GM12864 (cell line): ENCODE data around the gene AJAP1.

ENCODE experiments used
- DNase-seq: peaks from one replicate; pipeline ENCODE4 v3.0.0-alpha.2; 2011; ENCODE audit warnings: low read depth
- H3K4me3 ChIP-seq: 2 replicates; pipeline ENCODE4 v1.5.1; 2011; ENCODE audit warnings: mild to moderate bottlenecking, low read depth, low read length, control low read depth
- TF ChIP-seq, protein P1 (sequence below): IDR thresholded peaks from 2 replicates; pipeline ENCODE4 v1.5.1; 2011; ENCODE audit warnings: low read depth, mild to moderate bottlenecking, moderate library complexity, low read length, control low read depth, inconsistent platforms; ENCODE audit errors: missing control alignments

The AJAP1 gene

DNA sequence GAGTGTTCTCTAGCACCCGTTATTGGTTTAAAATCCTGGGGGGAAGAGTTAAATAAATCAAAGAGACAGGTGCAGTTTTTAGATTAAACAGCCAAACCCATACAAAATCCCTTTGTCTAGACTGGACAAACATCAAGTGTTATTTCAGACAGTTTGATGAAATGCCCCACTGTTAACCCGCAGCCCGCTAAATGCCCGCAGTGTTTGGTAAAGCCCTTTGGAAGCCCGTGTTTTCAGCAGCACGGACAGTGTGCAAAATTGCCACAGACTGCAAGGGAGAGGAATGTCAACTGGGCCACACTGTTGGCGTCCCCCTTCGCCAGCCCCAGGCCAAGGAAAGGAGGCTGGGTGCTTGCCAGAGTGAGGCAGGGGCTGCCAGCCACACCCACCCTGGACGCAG lies 26.6 kb downstream of the AJAP1 start:
- TF ChIP-seq, protein P1, sequence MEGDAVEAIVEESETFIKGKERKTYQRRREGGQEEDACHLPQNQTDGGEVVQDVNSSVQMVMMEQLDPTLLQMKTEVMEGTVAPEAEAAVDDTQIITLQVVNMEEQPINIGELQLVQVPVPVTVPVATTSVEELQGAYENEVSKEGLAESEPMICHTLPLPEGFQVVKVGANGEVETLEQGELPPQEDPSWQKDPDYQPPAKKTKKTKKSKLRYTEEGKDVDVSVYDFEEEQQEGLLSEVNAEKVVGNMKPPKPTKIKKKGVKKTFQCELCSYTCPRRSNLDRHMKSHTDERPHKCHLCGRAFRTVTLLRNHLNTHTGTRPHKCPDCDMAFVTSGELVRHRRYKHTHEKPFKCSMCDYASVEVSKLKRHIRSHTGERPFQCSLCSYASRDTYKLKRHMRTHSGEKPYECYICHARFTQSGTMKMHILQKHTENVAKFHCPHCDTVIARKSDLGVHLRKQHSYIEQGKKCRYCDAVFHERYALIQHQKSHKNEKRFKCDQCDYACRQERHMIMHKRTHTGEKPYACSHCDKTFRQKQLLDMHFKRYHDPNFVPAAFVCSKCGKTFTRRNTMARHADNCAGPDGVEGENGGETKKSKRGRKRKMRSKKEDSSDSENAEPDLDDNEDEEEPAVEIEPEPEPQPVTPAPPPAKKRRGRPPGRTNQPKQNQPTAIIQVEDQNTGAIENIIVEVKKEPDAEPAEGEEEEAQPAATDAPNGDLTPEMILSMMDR: no peak

DNA sequence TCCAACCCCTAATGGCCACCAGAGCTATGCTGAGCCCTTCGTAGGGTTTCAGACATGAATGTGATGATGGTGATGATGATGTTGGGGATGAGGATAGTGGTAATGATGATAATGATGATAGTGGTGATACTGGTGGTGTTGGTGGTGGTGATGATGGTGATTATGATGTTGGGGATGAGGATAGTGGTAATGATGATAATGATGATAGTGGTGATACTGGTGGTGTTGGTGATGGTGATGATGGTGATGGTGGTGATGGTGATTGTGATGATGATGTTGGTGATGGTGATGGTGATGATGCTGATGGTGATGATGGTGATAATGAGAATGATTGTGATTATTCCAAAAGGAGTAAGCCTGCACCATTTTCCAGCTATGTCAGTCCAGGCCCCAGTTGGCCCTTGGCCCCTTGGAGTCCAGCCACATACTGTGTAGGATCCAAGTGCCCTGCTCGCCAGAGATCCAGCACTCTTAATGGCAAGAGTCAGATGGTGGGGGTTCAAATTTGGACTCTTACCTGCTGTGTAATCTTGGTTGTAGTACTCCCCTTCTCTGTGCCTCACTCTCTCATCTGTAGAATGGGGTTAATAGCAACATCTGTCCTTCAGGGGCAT lies 28.3 kb downstream of the AJAP1 start:
- DNase-seq: no peak
- H3K4me3 ChIP-seq: no peak overlapping the region
- TF ChIP-seq, protein P1: no peak

More for the DNA sequence above, 26.6 kb downstream of the AJAP1 start:
- no peak for DNase-seq
- no peak overlapping the region for H3K4me3 ChIP-seq

DNA sequence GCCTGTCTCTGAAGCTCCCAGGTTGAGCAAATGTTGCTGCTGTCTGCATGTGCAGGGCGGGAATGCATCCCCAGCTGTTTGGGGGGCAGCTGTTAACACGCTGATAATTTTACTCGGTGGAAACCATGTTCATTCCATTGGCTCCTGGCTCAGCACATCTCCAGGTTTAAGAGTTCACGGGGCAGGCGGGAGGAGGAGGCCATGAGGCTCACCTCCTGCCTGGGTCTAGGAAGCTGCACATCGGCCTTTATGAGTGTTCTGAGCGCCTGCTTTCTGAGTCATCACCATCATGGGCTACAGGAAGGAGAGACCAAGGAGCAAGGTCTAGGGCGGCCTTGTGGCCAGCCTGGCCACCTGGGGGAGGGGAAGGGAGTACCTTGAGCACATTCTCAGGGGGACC lies 29.7 kb downstream of the AJAP1 start:
- TF ChIP-seq, protein P1: no peak
- no peak for DNase-seq
- H3K4me3 ChIP-seq: no peak overlapping the region

DNA sequence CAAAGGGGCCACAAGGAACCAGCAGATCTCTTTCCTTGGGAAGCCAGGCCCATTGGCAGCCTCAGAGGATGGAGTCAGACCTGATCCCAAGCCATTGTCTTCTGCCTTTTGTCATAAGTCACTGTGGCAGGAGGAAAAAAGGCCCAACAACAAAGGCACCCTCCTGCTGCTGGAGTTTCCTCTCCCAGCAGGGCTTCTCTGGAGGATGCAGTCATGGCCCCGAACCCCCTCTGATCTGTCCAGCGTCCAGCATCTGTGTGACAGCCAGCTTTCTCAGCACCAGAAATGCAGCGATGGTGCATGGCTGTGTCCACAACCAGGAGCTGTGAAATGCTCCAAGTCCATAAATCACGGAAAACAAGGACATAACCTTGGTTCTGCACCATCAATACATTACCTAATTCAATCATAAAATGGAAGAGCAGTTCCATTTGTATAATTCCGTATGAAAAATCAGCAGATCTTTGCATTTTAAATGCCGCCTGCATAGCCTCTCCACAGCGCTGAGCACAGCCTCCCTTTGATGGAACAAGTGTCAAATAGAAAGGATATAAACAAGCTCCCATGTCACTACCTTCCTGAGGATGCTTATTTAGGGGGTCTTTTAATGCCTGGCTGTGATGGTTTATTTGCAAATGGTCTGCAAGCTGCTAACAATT lies 30.6 kb downstream of the AJAP1 start:
- TF ChIP-seq, protein P1: no peak
- H3K4me3 ChIP-seq: no peak overlapping the region
- DNase-seq: no peak

DNA sequence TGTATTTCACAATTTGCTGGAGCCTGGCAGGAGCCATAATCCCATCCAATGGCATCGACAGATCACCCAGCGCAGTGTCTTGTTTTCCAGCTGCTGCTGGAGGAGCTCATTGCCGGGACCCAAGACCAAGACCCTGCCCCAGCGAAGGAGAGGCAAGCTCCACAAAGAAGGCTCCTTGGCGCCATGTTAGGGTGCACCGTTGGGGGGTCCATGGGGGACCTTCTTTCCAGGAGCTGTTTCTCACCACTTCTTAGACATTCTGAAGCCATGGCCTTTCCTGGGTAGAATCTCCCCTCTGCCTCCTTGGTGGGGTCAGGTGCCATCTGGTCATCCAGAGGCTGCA lies 31.1 kb downstream of the AJAP1 start:
- H3K4me3 ChIP-seq: no peak overlapping the region
- TF ChIP-seq, protein P1: no peak
- no peak for DNase-seq

DNA sequence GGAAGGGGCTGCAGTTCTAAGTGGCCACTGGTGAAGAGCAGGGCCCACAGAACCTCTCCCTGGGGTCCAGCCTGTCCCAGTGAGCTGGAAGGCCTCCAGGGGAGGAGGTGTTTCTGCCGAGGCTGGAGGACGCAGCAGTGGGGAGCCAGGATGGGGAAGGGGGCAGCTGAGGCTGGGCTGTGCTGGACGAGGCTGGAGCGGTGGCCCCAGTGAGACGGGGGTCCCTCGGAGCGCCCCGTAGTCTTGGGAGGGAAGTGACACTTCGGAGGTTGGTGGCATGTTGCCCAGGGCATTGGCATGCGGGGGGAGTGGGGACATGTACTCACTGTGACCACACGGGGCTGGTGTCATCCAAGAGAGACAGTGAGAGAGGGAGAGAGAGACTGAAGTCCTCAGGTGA lies 33.5 kb downstream of the AJAP1 start:
- TF ChIP-seq, protein P1: no peak
- no peak for DNase-seq
- no peak overlapping the region for H3K4me3 ChIP-seq
